NCI-H526 (cell line): ENCODE measurements around the gene TMEM184A.
A peak's percentile ranks its signal among the peaks of the same experiment; 100 is the strongest.
"Not testable (repeated sequence)": the region's sequence is repeated elsewhere in the genome, so short reads cannot be mapped to it uniquely, and the experiment has no call there.

ENCODE experiments used
- DNase-seq, 2 experiments: peaks; one replicate each; lab custom pipeline; 2025; lab: John Stamatoyannopoulos, UW

Gene TMEM184A

GRCh38 chr7:1590476-1590875 is 34.5 kb upstream of the TMEM184A start:
- DNase-seq: no peak

DNA sequence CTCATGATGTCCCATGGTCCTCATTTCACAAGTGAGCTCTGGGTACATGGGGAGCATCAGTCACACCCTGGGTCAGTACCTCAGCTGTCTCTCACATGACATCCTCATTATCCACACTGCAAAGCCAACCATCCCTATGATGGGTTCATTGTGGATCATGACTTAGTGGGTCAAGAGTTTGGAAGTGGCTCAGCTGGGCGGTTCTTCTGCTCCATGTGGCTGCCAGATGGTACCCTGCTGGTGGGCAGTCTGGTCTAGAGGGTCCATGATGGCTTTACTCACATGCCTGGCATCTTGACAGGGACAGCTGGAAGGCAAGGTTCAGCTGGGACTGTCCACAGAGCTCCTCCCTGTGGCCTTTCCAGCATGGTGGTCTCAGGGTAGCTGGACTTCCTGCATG is 33.0 kb upstream of the TMEM184A start:
- DNase-seq: no peak

- no peak for DNase-seq
Observed at GRCh38 chr7:1587738-1588137, 31.7 kb upstream of the TMEM184A start.

GRCh38 chr7:1586827-1587705 is 31.1 kb upstream of the TMEM184A start:
- DNase-seq: no peak

GRCh38 chr7:1586126-1586826 is 30.3 kb upstream of the TMEM184A start:
- peak in 1 of 2 experiments; percentile 39 for DNase-seq

- no peak for DNase-seq
Observed at GRCh38 chr7:1585142-1585981, 29.4 kb upstream of the TMEM184A start.

GRCh38 chr7:1584700-1585099 is 28.7 kb upstream of the TMEM184A start:
- DNase-seq: no peak

- DNase-seq: not testable (repeated sequence)
Observed at GRCh38 chr7:1583241-1583930, 27.4 kb upstream of the TMEM184A start.

DNA sequence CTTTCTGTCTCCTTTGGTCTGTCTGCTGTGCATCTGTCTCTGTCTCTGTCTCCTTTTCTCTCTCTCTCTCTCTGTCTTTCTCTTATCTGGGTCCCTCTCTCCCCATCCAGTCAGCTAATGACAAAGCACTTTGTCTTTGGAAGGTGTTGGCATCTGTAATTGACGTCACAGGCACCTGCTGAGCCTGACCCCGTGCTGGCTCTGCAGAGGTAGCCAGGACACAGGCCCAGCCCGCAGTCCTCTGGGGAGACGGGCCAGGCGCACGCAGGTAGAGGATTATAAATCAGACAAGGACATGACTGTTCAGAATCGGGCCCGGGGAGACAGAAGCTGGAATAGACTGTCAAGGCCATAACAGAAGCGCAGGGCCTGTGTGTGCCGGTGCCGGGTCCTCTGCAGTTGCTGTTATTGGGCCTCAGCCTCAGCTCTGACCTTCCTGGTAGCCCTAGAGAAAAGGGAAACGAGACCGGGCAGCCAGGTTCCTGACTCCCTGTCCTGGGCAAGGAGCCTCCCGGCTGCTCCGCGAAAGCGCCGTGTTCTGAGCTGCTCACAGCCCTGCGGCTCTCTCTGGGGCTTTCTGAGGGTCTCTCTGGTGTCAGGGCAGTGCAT is 24.5 kb upstream of the TMEM184A start:
- no peak for DNase-seq

DNA sequence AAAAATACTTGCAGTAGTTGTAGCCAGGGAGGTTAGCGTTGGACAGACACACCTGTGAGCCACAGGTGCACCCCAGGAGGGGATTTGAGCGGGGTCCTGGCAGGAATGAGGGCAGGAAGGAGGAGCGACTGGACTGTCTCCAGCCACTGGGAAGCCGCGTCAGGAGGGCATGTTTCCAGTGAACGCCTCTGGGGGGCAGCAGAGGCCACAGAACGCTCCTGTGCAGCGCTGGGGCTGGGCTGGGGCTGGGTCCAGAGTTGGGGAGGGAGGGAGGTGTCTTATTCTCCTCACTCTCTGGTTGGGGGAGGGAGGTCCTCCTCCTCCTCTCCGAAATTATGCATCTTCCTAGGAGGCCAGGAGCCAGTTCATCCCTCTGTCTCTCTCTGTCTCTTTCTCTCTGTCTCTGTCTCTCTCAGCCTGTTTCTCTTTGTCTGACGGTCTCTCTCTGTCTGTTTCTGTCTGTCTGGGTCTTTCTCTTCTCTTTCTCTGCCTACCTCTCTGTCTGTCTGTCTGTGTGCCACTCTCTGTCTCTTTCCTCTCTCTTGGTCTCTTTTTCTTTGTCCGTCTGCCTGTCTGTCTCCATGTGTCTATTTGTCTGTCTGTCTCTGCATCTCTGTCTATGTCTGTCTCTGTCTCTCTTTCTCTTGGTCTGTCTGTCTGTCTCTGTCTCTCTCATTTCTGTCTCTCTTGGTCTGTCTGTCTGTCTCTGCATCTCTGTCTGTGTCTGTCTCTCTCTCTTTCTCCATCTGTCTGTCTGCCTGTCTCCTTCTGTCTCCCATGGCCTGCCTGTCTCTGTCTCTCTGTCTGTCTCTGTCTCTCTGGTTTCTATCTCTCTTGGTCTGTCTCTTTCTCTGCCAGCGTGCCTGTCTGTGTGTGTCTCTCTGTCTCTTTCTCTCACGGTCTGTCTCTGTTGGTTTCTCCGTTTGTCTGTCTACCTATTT is 23.7 kb upstream of the TMEM184A start:
- peak; percentile 24 to 78 for DNase-seq

- no peak for DNase-seq
Observed at GRCh38 chr7:1578513-1578912, 22.5 kb upstream of the TMEM184A start.

DNA sequence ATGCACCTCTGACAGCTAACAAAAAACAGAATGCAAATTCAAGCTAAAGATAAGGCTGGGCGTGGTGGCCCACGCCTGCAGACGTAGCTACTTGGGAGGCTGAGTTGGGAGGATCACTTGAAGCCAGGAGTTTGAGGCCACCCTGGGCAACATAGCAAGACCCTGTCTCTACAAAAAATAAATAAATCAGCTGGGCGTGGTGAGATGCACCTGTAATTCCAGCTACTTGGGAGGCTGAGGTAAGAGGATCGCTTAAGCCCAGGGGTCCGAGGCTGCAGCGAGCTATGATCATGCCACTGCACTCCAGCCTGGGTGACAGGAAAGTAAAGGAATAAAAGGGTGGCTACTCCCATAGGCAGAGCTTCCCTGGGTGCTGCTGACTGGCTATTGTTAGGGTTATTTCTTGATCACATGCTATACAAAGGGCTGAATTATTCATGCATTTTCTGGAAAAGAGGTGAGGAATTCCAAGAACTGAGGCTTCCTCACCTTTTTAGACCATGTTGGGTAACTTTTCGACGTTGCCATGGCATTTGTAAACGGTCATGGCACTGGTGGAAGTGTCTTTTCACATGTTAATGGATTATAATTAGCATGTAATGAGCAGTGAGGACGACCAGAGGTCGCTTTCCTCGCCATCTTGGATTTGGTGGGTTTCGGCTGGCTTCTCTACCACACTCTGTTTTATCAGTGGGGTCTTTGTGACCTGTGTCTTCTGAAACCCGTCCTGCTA is 20.7 kb upstream of the TMEM184A start:
- DNase-seq: no peak

GRCh38 chr7:1575809-1576208 is 19.8 kb upstream of the TMEM184A start:
- DNase-seq: no peak

DNA sequence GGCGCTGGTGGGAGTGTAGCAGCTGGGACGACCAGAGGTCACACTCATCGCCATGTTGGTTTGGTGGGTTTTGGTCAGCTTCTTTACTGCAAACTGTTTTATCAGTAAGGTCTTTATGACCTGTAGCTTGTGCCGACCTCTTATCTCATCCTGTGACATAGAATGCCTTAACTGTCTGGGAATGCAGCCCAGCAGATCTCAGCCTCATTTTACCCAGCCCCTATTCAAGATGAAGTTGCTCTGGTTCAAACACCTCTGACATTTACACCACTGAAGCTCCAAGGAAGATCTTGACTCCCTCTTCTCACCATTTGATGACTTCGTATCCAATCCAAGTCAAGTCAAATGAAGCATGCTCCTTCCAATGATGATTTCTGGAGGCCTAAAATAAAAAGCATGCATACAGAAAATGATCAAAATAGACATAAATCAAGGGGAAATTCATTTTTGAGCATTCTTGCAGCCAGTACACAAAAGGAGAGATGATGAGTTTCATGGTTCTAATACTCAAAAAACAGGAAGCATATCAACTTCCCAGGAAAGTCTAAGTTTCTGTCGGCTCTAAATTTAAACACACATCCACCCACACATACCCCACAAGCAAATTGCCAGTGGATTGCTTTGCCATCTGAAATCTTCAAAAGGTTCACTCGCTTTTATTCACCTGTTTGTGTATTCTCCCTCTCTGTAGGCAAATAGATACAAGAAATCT is 16.3 kb upstream of the TMEM184A start:
- no peak for DNase-seq

- DNase-seq: peak; percentile 63 to 95
Observed at GRCh38 chr7:1569833-1570632, 14.0 kb upstream of the TMEM184A start, which contains the start of gene PSMG3. Gene PSMG3, minus strand, starts transcription at chr7:1570032. Its CDS starts 693 bp downstream, at chr7:1569339.

DNA sequence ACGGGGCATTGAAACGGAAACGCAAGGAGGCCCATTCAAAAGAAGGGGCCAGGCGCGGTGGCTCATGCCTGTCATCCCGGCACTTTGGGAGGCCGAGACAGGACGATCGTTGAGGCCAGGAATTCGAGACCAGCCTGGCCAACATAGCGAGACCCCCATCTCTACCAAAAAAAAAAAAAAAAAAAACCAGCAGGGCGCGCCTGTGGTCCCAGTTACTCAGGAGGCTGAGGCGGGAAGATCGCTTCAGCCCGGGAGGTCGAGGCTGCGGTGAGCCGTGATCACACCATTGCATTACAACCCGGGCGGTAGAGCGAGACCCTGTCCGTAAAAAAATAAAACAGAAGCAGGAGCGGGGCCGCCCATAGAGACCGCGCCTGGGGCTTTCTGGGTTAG is 13.4 kb upstream of the TMEM184A start:
- DNase-seq: no peak

GRCh38 chr7:1569016-1569415 is 13.0 kb upstream of the TMEM184A start:
- DNase-seq: no peak
